HG02759 (cell line): Measurements from ENCODE around the gene GALK1.

ENCODE experiments used
- ATAC-seq: cut with Tn5 transposase; IDR thresholded peaks from one replicate; pipeline ENCODE4 v1.9.1; 2021; ENCODE audit warnings: mild to moderate bottlenecking, moderate library complexity; ENCODE audit not compliant: unreplicated experiment

Gene GALK1

GRCh38 chr17:75751676-75752404 lies 13.2 kb downstream of the GALK1 start:
- no peak for ATAC-seq

GRCh38 chr17:75750661-75751423 lies 14.2 kb downstream of the GALK1 start:
- no peak for ATAC-seq

- ATAC-seq = peak; percentile 49
Measured at GRCh38 chr17:75749545-75750389, 15.2 kb downstream of the GALK1 start.

GRCh38 chr17:75748706-75749105 lies 16.3 kb downstream of the GALK1 start:
- ATAC-seq = no peak

GRCh38 chr17:75743625-75744206 lies 21.3 kb downstream of the GALK1 start:
- ATAC-seq = no peak

GRCh38 chr17:75742337-75742736 lies 22.7 kb downstream of the GALK1 start:
- ATAC-seq = no peak

GRCh38 chr17:75740631-75741077 lies 24.3 kb downstream of the GALK1 start:
- ATAC-seq = no peak

GRCh38 chr17:75740215-75740614 lies 24.8 kb downstream of the GALK1 start:
- no peak for ATAC-seq

GRCh38 chr17:75739801-75740200 lies 25.2 kb downstream of the GALK1 start:
- no peak for ATAC-seq

GRCh38 chr17:75739174-75739573 lies 25.8 kb downstream of the GALK1 start:
- ATAC-seq = no peak

- no peak for ATAC-seq
Measured at GRCh38 chr17:75738218-75738802, 26.7 kb downstream of the GALK1 start.

- no peak for ATAC-seq
Measured at GRCh38 chr17:75737133-75737962, 27.6 kb downstream of the GALK1 start.

GRCh38 chr17:75736173-75736835 lies 28.7 kb downstream of the GALK1 start:
- no peak for ATAC-seq

- ATAC-seq = no peak
Measured at GRCh38 chr17:75734674-75735294, 30.2 kb downstream of the GALK1 start.

- ATAC-seq = no peak
Measured at GRCh38 chr17:75733471-75733870, 31.5 kb downstream of the GALK1 start.

- no peak for ATAC-seq
Measured at GRCh38 chr17:75731716-75732498, 33.1 kb downstream of the GALK1 start.

- ATAC-seq = no peak
Measured at GRCh38 chr17:75731086-75731715, 33.8 kb downstream of the GALK1 start.
